Loucy (cell line): ENCODE measurements around the gene THOC6.

Experiments
- H2AFZ ChIP-seq: fragments of 200-600 bp; sonication (generic); 2 replicates; pipeline ENCODE4 v1.6.0; 2016; ENCODE audit warnings: antibody characterized with exemption, mild to moderate bottlenecking, low read length, moderate library complexity
- H3F3A ChIP-seq: fragments of 200-600 bp; 2 replicates; pipeline ENCODE4 v1.6.0; 2016; ENCODE audit warnings: antibody characterized with exemption, low read depth, mild to moderate bottlenecking
- H3K27me3 ChIP-seq: fragments of 200-600 bp; sonication (generic); 2 replicates; pipeline ENCODE4 v1.6.1; 2014; ENCODE audit warnings: low read length, mild to moderate bottlenecking; ENCODE audit not compliant: insufficient read depth, poor library complexity, severe bottlenecking
- H3K36me3 ChIP-seq: fragments of 200-600 bp; sonication (generic); 2 replicates; pipeline ENCODE4 v1.6.1; 2016; ENCODE audit warnings: low read length; ENCODE audit not compliant: insufficient read depth
- H3K4me1 ChIP-seq: fragments of 200-600 bp; sonication (generic); 2 replicates; pipeline ENCODE4 v1.5.1; 2014; ENCODE audit warnings: low read length, mild to moderate bottlenecking; ENCODE audit not compliant: insufficient read depth, poor library complexity, severe bottlenecking
- H3K4me2 ChIP-seq: fragments of 200-600 bp; sonication (generic); 2 replicates; pipeline ENCODE4 v1.6.0; 2014; ENCODE audit warnings: antibody characterized with exemption, low read length, low read depth, mild to moderate bottlenecking; ENCODE audit not compliant: poor library complexity, severe bottlenecking
- H3K4me3 ChIP-seq: fragments of 200-600 bp; sonication (generic); 2 replicates; pipeline ENCODE4 v1.5.1; 2014; ENCODE audit warnings: low read length, mild to moderate bottlenecking, mixed read lengths; ENCODE audit not compliant: poor library complexity, severe bottlenecking
- H3K79me2 ChIP-seq: fragments of 200-600 bp; sonication (generic); 2 replicates; pipeline ENCODE4 v1.6.1; 2014; ENCODE audit warnings: low read length; ENCODE audit not compliant: insufficient read depth
- H3K9ac ChIP-seq: fragments of 200-600 bp; sonication (generic); 2 replicates; pipeline ENCODE4 v1.6.0; 2014; ENCODE audit warnings: mild to moderate bottlenecking, low read depth, low read length, moderate library complexity; ENCODE audit not compliant: poor library complexity, severe bottlenecking
- H3K9me2 ChIP-seq: fragments of 200-600 bp; sonication (generic); replicated peaks from 2 replicates; pipeline ENCODE4 v1.6.1; 2016; ENCODE audit warnings: low read depth, low read length, mixed read lengths
- H3K9me3 ChIP-seq: fragments of 200-600 bp; sonication (generic); 2 replicates; pipeline ENCODE4 v1.6.1; 2014; ENCODE audit warnings: mild to moderate bottlenecking, antibody characterized with exemption, low read length, low read depth; ENCODE audit not compliant: insufficient read depth
- H4K20me1 ChIP-seq: fragments of 200-600 bp; sonication (generic); 2 replicates; pipeline ENCODE4 v1.6.0; 2014; ENCODE audit warnings: antibody characterized with exemption, low read length, mild to moderate bottlenecking; ENCODE audit not compliant: insufficient read depth, poor library complexity, severe bottlenecking
- EZH2phosphoT487 ChIP-seq: fragments of 200-600 bp; IDR thresholded peaks from 2 replicates; pipeline ENCODE4 v1.6.1; 2018; ENCODE audit warnings: antibody characterized with exemption, mild to moderate bottlenecking, moderate library complexity, borderline replicate concordance
- TF ChIP-seq, protein P1 (sequence below): fragments of 200-600 bp; sonication (generic); conservative IDR thresholded peaks from 2 replicates; pipeline ENCODE4 v1.5.1; 2014; ENCODE audit warnings: mild to moderate bottlenecking, antibody characterized with exemption, low read length

Gene THOC6

DNA sequence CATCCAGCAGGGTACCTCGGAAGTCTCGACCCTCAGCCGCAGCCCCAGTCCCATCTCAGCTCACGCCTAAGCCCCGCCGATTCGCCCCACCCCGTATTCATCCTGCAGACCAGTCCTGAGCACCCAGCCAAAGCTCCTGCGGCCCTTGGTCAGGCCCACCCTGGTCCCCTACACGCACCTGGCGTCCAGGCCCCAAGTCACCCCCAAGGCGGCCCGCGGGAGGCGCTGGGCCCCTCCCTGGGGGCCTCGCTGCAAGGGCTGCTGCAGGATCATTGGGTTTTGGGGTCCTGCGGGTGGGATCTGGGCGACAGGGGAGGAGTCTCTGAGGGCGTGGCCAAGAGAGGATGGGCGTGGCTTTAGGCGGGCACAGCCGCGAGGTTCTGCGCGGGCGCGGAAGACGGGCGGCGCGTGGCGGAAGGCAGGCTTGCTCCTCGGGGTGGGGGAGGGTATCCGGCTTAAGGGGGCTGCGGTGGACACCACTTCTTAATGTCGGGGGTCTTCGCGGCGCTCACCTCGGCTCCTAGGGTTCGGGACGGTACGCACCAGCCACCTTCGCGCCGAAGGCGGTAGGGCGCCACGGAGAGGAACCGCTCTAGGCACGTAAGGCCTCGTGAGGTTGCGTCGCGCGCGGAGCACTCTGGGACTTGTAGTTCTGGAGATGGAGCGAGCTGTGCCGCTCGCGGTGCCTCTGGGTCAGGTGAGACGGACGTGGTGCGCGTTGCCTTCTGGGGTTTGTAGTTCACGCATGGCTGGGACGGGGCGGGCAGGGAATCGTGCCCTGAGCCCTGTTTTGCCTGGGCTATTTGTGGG, at the start of gene THOC6, which contains the start of gene HCFC1R1:
TSS of gene THOC6 (plus strand) at position 367 of the 810 bp plus-strand sequence. CDS start at position 659, 292 bp downstream.
TSS of gene HCFC1R1 (minus strand) at position 274 of the 810 bp plus-strand sequence. CDS start at position 273, 1 bp downstream.
- H3K9ac ChIP-seq: peak within 1 kb of the TSS; percentile 62
- TF ChIP-seq, protein P1, sequence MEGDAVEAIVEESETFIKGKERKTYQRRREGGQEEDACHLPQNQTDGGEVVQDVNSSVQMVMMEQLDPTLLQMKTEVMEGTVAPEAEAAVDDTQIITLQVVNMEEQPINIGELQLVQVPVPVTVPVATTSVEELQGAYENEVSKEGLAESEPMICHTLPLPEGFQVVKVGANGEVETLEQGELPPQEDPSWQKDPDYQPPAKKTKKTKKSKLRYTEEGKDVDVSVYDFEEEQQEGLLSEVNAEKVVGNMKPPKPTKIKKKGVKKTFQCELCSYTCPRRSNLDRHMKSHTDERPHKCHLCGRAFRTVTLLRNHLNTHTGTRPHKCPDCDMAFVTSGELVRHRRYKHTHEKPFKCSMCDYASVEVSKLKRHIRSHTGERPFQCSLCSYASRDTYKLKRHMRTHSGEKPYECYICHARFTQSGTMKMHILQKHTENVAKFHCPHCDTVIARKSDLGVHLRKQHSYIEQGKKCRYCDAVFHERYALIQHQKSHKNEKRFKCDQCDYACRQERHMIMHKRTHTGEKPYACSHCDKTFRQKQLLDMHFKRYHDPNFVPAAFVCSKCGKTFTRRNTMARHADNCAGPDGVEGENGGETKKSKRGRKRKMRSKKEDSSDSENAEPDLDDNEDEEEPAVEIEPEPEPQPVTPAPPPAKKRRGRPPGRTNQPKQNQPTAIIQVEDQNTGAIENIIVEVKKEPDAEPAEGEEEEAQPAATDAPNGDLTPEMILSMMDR: no peak
- no peak for TF ChIP-seq EZH2phosphoT487
- no peaks in the 10 kb centered on the region for H3F3A ChIP-seq
- peak within 1 kb of the TSS; percentile 85 for H3K4me2 ChIP-seq
- H3K9me3 ChIP-seq: no peaks in the 10 kb centered on the region
- H2AFZ ChIP-seq: peak within 1 kb of the TSS; percentile 60
- peaks cover 12% of the 10 kb centered on the region for H4K20me1 ChIP-seq
- peaks cover 15% of the 10 kb centered on the region for H3K4me1 ChIP-seq
- peaks cover 30% of the 10 kb centered on the region for H3K79me2 ChIP-seq
- no peaks in the 10 kb centered on the region for H3K9me2 ChIP-seq
- peak within 1 kb of the TSS; percentile 75 for H3K4me3 ChIP-seq
- H3K36me3 ChIP-seq: no peaks in the 10 kb centered on the region
- H3K27me3 ChIP-seq: no peaks in the 10 kb centered on the region

DNA sequence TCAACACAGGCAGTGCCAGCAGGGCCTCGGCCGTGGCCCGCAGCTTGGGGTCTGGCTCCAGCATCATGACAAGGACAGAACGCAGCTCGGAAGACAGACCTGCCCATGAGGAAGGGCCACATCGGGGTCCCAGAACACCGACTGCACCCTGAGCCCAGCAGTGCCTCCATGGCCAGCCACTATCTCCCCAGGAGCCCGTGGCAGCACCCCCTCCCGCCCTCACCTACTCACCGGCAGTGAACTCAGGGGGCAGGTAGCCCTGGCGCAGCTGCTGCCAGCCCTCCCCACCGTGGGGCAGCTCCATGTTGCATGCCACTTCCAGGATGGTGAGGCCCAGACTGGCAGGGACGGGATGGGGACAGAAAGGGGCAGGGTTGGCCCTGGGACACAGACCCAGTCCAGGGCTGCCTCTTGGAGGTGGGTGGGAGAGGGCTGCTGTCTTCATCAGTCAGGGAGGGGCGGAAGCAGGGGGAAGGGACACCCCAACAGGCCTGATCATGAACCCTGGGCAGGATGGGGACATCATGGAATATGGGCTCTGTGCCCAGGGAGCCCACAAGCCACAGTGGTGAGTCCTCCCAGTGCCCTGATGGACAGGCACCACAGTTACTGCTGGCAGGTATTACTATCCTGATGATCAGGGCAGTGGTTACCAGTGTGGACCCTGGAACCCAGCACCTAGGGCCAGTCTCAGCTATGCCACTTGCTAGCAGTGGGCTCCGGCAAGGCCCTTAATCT, 49.3 kb upstream of the THOC6 start:
- H3K27me3 ChIP-seq: no peaks in the 10 kb centered on the region
- H2AFZ ChIP-seq: no peak overlapping the region
- no peak overlapping the region for H3K9ac ChIP-seq
- H3K4me2 ChIP-seq: no peak overlapping the region
- no peaks in the 10 kb centered on the region for H3F3A ChIP-seq
- H3K4me1 ChIP-seq: peaks cover 2% of the 10 kb centered on the region
- H3K4me3 ChIP-seq: no peak overlapping the region
- H3K9me3 ChIP-seq: no peaks in the 10 kb centered on the region
- H3K79me2 ChIP-seq: peaks cover 31% of the 10 kb centered on the region
- no peaks in the 10 kb centered on the region for H3K36me3 ChIP-seq
- peaks cover 7% of the 10 kb centered on the region for H4K20me1 ChIP-seq
- H3K9me2 ChIP-seq: no peaks in the 10 kb centered on the region
- TF ChIP-seq EZH2phosphoT487: no peak
- TF ChIP-seq, protein P1: no peak

DNA sequence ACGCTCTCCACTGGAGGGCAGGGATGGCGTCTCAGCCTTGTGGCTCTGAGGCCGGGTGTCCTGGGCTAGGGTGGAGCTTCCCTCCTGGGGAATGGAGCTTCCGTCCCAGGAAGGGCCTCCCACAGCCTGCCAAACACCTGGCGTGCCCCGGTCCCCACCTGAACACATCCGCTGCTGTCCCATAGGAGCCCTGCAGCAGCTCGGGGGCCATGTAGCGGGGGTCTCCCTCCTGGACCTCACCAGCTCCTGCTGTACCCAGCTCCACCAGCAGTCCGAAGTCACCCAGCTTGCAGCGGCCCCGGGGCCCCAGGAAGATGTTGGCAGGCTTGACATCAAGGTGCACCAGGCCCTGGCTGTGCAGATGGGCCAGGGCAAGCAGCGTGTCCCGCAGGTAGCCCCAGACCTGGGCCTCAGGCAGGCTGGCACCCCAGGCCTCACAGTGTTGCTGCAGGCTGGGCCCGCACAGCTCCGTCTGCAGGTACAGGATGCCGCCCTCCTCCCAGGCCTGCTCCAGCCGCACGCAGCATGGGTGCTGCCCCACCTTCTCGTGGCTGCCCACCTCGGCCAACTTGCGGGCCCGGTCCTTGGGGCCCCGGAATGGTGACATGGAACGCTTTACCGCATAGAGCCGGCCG, 48.6 kb upstream of the THOC6 start:
- Histone ChIP-seq H3K36me3 (no peaks in the 10 kb centered on the region), H3K4me1 (peaks cover 2% of the 10 kb centered on the region), H3K9me3 (no peaks in the 10 kb centered on the region), H3K4me3 (no peak overlapping the region), H3F3A (no peaks in the 10 kb centered on the region), H3K27me3 (no peaks in the 10 kb centered on the region), H3K9ac (no peak overlapping the region), H3K79me2 (peaks cover 36% of the 10 kb centered on the region), H2AFZ (no peak overlapping the region), H4K20me1 (peaks cover 7% of the 10 kb centered on the region), H3K4me2 (no peak overlapping the region), H3K9me2 (no peaks in the 10 kb centered on the region)
- TF ChIP-seq EZH2phosphoT487: no peak
- TF ChIP-seq, protein P1: no peak
